CD4-positive, alpha-beta T cell treated with Interleukin-15 for 4 hours (primary cell): ENCODE measurements around the gene HNRNPA1.
"Not testable (repeated sequence)": the region's sequence is repeated elsewhere in the genome, so short reads cannot be mapped to it uniquely, and the experiment has no call there.

ENCODE experiments used
- DNase-seq: peaks from one replicate; pipeline ENCODE4 v3.0.0-alpha.2; 2020; ENCODE audit warnings: low spot score

The HNRNPA1 gene

GRCh38 chr12:54299515-54300224 is 19.1 kb downstream of the HNRNPA1 start:
- DNase-seq, result no peak

- DNase-seq, result no peak
Observed at GRCh38 chr12:54300225-54300731, 19.8 kb downstream of the HNRNPA1 start.

GRCh38 chr12:54300732-54301427 is 20.4 kb downstream of the HNRNPA1 start, which contains the start of gene NFE2:
Gene NFE2, minus strand, starts transcription at chr12:54301015. Its CDS starts 5,767 bp downstream, at chr12:54295248.
- no peak for DNase-seq

GRCh38 chr12:54301428-54302048 is 21.0 kb downstream of the HNRNPA1 start:
- no peak for DNase-seq

DNA sequence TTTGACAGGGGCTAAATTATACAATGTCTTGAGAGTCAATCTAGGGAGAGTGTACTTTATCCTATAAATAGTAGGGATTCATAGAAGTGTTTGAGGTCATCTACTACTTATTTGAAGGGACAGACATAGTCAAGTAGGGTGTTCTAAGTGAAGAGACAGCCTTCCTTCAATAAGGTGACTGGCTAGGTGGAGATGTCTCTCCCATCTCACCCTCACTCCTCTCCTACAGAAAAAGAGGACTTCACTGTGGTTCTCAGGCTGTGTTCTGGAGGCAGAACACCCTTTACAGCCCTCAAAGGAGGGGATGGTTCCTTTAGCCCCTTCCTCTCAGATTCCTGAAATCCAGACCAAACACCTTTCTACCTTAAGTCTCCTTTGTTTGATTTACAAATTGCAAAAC is 23.1 kb downstream of the HNRNPA1 start:
- DNase-seq, result no peak

- peak; percentile 18 for DNase-seq
Observed at GRCh38 chr12:54304187-54304810, 23.8 kb downstream of the HNRNPA1 start.

DNA sequence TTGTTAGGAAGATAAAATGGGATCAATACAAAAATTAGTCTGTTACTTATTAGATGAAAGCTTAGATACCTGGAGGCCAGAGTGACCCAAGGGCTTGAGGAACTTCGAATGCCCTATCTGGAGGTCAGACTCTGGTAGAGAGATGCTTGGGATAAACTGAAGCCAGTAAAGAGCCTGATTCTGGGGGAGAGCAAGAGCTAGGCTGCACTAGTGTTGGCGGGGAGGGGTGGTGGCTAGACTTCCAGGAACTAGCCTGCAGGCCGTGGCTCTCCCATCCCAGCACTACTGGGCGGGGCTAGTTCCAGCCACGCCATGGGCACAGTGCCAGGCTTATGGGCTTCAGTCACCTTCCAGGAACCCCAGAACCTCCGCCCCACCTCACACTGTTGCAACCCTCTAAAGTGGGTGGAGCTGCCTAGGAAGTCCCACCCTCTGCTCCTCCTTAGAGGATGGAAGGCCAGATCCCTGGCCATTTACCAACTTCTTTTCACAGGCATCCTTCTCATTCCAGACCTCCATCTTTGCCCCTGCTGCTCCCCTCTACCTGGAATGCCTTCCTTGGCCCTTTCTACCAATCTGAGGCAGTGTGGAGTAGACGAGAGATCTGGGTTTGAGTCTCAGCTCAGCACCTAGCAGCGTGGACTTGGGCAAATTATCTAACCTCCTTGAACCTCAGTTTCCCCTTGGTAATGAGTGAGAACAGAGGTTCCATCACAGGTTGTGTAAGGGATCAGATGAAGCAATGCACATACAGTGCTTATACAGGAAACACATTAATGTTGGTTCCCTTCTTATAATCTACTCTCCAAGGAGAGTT is 26.6 kb downstream of the HNRNPA1 start:
- peak; percentile 48 for DNase-seq

DNA sequence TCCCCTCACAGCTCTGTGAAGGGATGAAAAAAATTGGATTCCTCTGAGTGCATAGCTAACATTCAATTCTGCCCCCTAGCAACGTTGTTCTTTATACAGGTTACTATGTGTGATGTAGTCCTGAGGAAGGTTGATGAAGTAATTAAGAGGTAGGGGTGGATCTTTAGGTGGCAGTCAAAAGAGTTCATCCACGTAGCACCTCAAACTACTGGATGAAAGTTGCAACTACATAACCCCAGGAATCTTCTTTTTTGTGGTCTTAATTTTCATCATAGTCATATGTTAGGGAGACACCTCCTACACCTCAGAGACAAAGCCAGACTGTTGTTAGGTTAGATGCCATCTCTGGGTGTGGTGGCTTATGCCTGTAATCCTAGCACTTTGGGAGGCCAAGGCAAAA is 30.5 kb downstream of the HNRNPA1 start:
- DNase-seq, result no peak

GRCh38 chr12:54312309-54312708 is 31.8 kb downstream of the HNRNPA1 start:
- DNase-seq, result not testable (repeated sequence)

GRCh38 chr12:54321363-54321762 is 40.8 kb downstream of the HNRNPA1 start:
- no peak for DNase-seq

DNA sequence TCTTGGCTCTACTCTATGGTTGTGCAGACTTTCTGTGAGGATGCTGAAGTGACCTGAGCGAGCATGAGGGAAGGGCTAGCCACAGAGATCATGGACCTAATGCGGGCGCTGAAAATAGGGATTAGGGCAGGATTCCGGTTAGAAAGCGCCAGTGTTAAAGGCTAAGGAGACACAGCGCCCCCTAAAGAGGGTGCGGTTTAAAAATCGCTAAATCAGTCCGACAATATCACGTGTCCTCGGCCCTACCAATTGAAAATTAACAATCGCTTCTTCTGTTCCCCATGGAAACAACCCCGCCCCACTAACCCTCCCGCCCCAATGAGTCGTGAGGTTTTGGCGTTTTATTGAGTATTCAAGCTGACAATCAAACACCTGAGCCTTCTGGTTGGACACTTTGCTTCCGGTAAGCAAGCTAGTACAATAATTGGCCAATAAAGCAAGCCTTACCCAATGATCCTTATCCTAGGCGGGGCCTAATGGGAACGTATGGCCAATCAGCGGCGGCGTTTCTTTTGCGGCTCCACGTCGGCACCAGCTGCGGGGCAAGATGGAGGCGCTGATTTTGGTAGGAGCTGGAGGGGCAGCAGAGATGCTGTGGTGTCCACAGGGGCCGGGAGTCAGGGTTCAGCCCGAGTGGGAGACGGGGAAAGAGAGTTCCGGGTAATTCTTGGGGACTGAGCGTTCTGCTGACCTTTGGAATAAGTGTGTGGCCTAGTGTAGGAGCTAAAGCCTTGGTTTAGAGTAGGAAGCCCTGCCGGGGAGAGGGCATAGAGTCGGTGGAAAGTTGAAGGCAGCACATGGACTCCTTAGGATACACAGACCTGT is 44.3 kb downstream of the HNRNPA1 start, which contains the start of gene COPZ1:
Gene COPZ1, plus strand, starts transcription at position 515 of the 825 bp plus-strand sequence. Its CDS starts 33 bp downstream, at position 548.
- peak; percentile 98 for DNase-seq

- not testable (repeated sequence) for DNase-seq
Observed at GRCh38 chr12:54325442-54326109, 45.0 kb downstream of the HNRNPA1 start.

DNA sequence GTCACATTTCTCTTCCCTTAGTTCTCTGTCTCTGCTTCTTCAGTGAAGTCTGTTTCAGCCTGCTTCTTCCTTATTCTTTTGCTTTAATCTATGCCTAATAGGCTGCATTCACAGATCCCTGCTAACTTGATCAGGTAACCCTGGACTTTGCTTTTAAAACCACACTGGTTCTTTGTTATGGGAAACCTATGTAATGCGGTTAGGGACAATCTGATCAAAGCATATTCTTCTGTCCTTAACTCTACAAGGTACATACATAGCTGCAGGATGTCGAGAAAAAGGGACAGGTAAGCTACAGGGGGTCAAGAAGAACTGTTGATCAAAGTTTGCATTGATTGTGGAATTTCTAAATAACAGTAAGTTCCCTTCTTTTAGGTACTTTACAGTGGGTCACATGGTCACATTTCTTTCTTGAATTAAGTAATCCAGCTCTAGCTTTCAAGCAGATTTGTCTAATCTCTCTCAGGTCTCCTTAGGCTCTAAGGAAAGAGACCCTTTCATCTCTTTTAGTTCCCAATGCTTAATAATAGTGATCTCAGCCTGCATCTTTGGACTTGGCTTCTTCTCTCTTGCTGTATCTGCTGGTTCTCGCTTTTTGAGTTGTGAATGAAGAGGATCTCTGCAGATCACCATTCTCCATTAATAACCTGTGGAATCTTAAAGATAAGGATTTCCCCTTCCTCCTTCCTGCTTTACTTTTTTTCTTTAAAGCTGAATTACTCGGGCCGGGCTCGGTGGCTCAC is 48.2 kb downstream of the HNRNPA1 start:
- DNase-seq, result no peak

DNA sequence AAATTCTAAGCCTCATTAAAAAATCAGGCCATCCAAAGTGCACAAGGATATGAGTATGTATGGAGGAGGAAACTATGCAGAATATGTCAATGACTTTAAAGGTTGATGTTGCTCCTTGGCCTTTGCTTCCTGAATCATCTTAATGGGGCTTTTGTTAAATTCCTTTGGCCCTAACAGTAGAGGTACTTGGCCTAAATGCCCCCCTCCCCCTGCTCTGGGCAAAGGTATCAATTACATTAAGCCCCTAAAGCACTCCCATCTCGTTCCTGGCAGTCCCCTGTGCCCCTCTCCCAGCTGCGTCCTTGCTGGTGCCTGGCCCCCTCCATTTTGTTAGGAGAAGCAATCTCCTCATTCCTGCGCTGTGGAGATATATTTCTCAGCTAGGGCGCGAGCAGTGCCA is 49.2 kb downstream of the HNRNPA1 start:
- DNase-seq, result no peak

DNA sequence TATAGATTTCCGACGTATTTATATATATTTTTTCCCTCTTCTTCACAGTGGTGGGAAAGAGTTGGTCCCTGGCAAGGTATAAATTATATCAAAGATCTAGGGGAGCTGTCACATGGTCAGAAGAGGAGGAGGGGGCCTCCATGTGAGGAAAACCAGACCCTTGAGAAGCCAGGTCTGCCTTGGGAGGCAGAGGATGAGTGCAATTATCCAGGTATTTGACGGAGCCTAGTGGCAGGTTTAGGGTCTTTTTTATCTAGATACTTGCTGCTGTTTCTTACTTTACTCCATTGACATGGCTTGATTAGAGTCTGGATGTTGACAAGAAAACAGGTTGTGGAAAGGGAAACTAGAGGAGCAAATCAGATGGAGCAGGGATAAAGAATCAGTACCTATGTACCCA is 49.9 kb downstream of the HNRNPA1 start:
- DNase-seq, result no peak

GRCh38 chr12:54331461-54331860 is 50.9 kb downstream of the HNRNPA1 start:
- DNase-seq, result no peak

DNA sequence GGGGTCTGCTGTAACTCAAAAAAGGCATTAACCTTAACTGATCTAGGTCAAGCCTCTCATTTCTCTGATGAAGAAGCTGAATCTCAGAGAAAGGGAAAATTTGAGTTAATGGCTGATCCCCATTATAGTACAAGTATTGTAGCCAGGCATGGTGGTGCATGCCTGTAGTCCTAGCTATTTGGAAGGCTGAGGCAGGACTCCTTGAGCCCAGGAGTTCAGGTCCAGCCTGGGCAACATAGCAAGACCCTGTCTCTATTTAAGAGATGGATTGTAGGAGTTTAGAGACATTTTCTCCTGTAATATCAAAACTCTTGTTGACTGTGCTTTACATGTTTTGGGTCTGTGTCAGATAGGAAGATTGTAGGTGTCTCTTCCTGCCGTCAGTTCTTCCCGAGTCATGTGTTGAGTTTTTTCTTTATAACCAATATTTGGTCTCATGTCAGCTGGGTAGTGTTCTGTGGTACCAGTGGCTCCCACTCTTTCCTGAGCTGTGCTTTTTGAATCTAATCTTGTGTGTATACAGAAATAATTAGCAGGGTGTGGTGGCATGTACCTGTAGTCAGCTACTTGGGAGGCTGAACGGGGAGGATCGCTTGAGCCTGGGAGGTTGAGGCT is 53.0 kb downstream of the HNRNPA1 start:
- DNase-seq, result no peak
